ENCODE measurements around the gene DECR2. TPM values are rescaled to one million over a fixed set of nuclear protein-coding genes. Genes with fewer than 3 reads are reported as not detected.

The DECR2 gene
- total and polyA plus RNA-seq, 2 of the 13 experiments (the other 11 are each of a cell fraction or from before 2014, with no cell fraction given) = 36.3 to 44.6 TPM

DNA sequence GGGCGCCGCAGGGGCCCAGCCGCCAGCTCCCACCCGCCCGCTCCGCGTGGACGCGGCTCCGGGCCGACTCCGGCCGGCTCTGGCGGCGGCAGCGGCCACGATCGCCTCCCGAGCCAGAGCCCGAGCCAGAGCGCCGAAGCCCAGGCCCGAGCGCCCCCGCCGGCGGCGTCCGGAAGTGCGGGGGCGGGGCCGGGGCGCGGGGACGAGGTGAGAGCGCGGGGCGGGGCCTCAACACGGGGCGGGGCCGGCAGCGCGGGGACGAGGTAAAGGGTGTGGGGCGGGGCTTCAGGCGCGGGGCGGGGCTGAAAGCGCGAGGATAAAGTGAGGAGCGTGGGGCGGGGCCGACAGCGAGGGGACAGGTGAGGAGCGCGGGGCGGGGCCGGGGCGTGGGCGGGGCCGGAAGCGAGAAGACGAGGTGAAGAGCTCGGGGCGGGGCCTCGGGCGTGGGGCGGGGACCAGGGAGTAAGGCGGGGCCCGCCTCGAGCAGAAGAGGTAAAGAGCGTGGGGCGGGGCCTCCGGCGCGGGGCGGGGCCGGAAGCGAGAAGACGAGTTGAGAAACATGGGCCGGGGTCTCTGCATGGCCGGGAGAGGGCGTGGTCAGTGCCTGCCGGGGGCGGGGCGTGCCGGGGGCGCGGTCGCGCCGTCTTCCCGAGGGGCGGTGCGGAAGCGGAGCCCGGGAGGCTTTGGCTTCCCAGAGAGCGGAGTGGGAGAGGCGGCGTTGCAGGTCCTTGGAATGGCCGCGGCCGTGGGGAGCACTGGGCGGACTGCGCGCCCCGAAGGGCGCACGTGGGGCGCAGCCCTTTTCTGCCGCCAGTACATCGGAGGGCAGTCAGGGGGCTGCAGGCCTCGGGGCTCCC is 48.9 kb upstream of the DECR2 start, which contains the start of gene AXIN1 (continued):
- no peak for TF ChIP-seq PCBP2 (optimal IDR thresholded peaks at IDR 0.05; ENCODE audit: low read depth, low read length, poor library complexity, severe bottlenecking)
- TF ChIP-seq TBX2 (CRISPR knock-in tag; IDR thresholded peaks at IDR 0.05; ENCODE audit: borderline replicate concordance) = peak; percentile 91; the same call in 1 of the 2 replicates

DNA sequence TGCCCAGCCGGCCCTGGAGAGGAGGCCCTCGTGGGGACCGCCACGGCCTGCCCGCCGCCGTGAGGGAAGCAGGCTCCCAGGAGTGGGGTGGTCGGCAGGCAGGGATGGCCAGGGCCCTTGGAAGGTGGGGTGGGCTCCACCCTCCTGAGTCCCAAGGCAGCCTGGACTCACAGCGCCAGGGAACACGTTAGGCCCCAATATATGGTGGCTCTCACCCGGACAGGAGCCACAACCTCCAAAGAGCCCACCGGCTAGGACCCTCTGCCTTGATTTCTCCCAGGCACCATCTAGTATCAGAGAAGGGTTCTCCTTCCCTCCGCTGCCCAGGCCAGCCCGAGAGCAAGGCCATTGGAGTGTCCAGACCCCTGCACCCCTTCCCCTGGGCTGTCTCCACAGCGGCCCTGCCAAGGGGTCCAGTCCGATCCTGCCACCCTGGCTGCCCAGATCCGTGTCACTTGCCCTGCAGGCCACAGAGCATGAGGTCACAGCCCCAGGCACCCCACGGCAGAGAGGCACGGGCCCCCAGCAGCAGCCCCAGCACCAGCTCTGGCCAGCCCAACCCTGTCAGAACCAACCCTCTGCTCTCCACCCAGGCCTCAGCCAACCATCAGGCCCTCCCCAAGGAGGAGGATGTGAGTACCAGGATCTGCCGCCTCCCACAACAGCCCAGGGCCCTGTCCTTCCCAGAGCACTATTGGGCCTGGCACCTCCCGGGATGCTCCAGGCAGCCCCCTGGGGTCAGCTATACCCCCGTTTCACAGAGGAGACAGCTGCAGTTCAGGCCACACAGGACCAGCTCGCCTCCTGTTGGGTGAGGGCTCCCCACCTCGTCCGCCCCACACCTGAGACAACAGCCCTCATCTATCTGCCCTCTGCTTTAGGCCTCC is 48.0 kb upstream of the DECR2 start:
- H3K4me1 ChIP-seq (ENCODE audit: insufficient read depth, low read length) = peaks cover 72% of the 10 kb centered on the region
- POLR2A ChIA-PET = interaction anchor here (0.7 to 2.4 kb wide), 20 partner anchors 9 to 300 kb away, joined by 3 to 31 read pairs (median 4); partner anchors contain the start of genes DECR2, FAM234A, METTL26 and MRPL28
- H3K27ac ChIP-seq (ENCODE audit: extremely low read length, insufficient read depth, low read length) = peak overlapping the region; percentile 56
- H3K4me2 ChIP-seq (ENCODE audit: low read depth, low read length) = peak overlapping the region; percentile 100
- no peak overlapping the region for H2AFZ ChIP-seq (ENCODE audit: low read length)
- no peaks in the 10 kb centered on the region for H3K27me3 ChIP-seq (ENCODE audit: control insufficient read depth in 1 of 2, insufficient read depth in 2 of 2, low read length in 2 of 2)
- H3K9ac ChIP-seq (ENCODE audit: insufficient read depth, low read depth, low read length) = peak overlapping the region; percentile 85
- intact Hi-C loops (cut with micrococcal nuclease; ENCODE audit: unreplicated experiment) (no loop called here), in situ Hi-C loops (cut with HindIII; ENCODE audit: extremely low pct_ligation_motif_present, low pct_unique_long_range_greater_than_20kb) (no loop called here)
- WGBS (ENCODE audit: low lambda C conversion rate) = 32% methylated on average over 12 of the region's 25 CpGs
- H3K9me3 ChIP-seq (ENCODE audit: low read length) = no peaks in the 10 kb centered on the region
- peak; percentile 20 for ATAC-seq
- CTCF ChIA-PET (ENCODE audit: low intra/inter-chr PET ratio, low total read pairs) = no interaction called here
- peaks cover 30% of the 10 kb centered on the region for H3K79me2 ChIP-seq (ENCODE audit: insufficient read depth, low read length)
- peaks cover 4% of the 10 kb centered on the region; the same call in 1 of the 2 replicates for H4K20me1 ChIP-seq (ENCODE audit: insufficient read depth, low read length)
- TSS peak; percentile 56 for BruUV-seq (replicated peaks)
- peaks cover 1 to 8% of the 10 kb centered on the region in 2 experiments; a peak in 2 of 5 replicates for H3K36me3 ChIP-seq (replicated peaks in 1 of 2; ENCODE audit: control insufficient read depth in 1 of 2, insufficient read depth in 2 of 2, low read length in 2 of 2)
- DNase-seq (ENCODE audit: low spot score) = no peak
- no peak for FAIRE-seq
- H3K4me3 ChIP-seq (replicated peaks in 1 of 3; ENCODE audit: insufficient read depth in 1 of 3, low read depth in 2 of 3, low read length in 3 of 3) = peak overlapping the region; percentile 57 to 84 (median 78)
- no peak for TF ChIP-seq ZNF558 (CRISPR knock-in tag; IDR thresholded peaks at IDR 0.05; ENCODE audit: borderline replicate concordance)
- TF ChIP-seq ZNF431 (CRISPR knock-in tag; IDR thresholded peaks at IDR 0.05; ENCODE audit: borderline replicate concordance, low read depth) = 0 out of 2 replicates have a peak, but pooled peaks have one; percentile 53
- peak; percentile 71 for TF ChIP-seq ZFY (CRISPR knock-in tag; IDR thresholded peaks at IDR 0.05)
- TF ChIP-seq, protein P1, sequence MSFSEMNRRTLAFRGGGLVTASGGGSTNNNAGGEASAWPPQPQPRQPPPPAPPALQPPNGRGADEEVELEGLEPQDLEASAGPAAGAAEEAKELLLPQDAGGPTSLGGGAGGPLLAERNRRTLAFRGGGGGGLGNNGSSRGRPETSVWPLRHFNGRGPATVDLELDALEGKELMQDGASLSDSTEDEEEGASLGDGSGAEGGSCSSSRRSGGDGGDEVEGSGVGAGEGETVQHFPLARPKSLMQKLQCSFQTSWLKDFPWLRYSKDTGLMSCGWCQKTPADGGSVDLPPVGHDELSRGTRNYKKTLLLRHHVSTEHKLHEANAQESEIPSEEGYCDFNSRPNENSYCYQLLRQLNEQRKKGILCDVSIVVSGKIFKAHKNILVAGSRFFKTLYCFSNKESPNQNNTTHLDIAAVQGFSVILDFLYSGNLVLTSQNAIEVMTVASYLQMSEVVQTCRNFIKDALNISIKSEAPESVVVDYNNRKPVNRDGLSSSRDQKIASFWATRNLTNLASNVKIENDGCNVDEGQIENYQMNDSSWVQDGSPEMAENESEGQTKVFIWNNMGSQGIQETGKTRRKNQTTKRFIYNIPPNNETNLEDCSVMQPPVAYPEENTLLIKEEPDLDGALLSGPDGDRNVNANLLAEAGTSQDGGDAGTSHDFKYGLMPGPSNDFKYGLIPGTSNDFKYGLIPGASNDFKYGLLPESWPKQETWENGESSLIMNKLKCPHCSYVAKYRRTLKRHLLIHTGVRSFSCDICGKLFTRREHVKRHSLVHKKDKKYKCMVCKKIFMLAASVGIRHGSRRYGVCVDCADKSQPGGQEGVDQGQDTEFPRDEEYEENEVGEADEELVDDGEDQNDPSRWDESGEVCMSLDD (CRISPR knock-in tag; IDR thresholded peaks at IDR 0.05; ENCODE audit: borderline replicate concordance) = 0 out of 2 replicates have a peak, but pooled peaks have one; percentile 19
- TF ChIP-seq, protein P2, sequence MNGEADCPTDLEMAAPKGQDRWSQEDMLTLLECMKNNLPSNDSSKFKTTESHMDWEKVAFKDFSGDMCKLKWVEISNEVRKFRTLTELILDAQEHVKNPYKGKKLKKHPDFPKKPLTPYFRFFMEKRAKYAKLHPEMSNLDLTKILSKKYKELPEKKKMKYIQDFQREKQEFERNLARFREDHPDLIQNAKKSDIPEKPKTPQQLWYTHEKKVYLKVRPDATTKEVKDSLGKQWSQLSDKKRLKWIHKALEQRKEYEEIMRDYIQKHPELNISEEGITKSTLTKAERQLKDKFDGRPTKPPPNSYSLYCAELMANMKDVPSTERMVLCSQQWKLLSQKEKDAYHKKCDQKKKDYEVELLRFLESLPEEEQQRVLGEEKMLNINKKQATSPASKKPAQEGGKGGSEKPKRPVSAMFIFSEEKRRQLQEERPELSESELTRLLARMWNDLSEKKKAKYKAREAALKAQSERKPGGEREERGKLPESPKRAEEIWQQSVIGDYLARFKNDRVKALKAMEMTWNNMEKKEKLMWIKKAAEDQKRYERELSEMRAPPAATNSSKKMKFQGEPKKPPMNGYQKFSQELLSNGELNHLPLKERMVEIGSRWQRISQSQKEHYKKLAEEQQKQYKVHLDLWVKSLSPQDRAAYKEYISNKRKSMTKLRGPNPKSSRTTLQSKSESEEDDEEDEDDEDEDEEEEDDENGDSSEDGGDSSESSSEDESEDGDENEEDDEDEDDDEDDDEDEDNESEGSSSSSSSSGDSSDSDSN (CRISPR knock-in tag; IDR thresholded peaks at IDR 0.05) = peak; percentile 33
- TF ChIP-seq TAF1 (CRISPR knock-in tag; IDR thresholded peaks at IDR 0.05) = peak; percentile 1; the same call in 1 of the 2 replicates

Data from HepG2 (cell line).